Liver (tissue), 9 donors: ENCODE data around the gene RLBP1. TPM values are rescaled to one million over a fixed set of nuclear protein-coding genes. Genes with fewer than 3 reads are reported as not detected.

Experiments used
- DNase-seq: peaks from one replicate; pipeline ENCODE4 v3.0.0-alpha.2; 2017; ENCODE audit warnings: low spot score
- H3K27ac ChIP-seq, 2 donors: one replicate each; pipeline ENCODE4 v1.7.0; 2013; ENCODE audit warnings: inconsistent platforms in 2 of 2, low read length in 2 of 2, control low read depth in 1 of 2, low read depth in 1 of 2, mild to moderate bottlenecking in 1 of 2
- H3K27me3 ChIP-seq, 4 donors: one replicate each; pipeline versions ENCODE4 v1.6.1 to v1.7.0; 2013; ENCODE audit warnings: low read length in 3 of 4, inconsistent platforms in 1 of 4, mild to moderate bottlenecking in 1 of 4, moderate library complexity in 1 of 4; ENCODE audit not compliant: control insufficient read depth in 4 of 4, insufficient read depth in 4 of 4
- H3K36me3 ChIP-seq, 4 donors: one replicate each; pipeline versions ENCODE4 v1.6.1 to v1.7.0; 2013; ENCODE audit warnings: low read length in 3 of 4, mild to moderate bottlenecking in 3 of 4, low read depth in 1 of 4, moderate library complexity in 1 of 4; ENCODE audit not compliant: control insufficient read depth in 4 of 4, insufficient read depth in 3 of 4
- H3K4me1 ChIP-seq, 4 donors: one replicate each; pipeline versions ENCODE4 v1.6.1 to v1.7.0; 2013; ENCODE audit warnings: low read length in 3 of 4, mild to moderate bottlenecking in 3 of 4, moderate library complexity in 1 of 4; ENCODE audit not compliant: control insufficient read depth in 4 of 4, insufficient read depth in 4 of 4
- H3K4me3 ChIP-seq, 3 donors: one replicate each; pipeline versions ENCODE4 v1.6.1 to v1.7.0; 2013; ENCODE audit warnings: low read length in 3 of 3, control low read depth in 1 of 3, low read depth in 1 of 3, mild to moderate bottlenecking in 1 of 3
- H3K9ac ChIP-seq, 2 donors: one replicate each; pipeline ENCODE4 v1.7.0; 2013; ENCODE audit warnings: low read length in 2 of 2, mild to moderate bottlenecking in 2 of 2, moderate library complexity in 2 of 2, control low read depth in 1 of 2, low read depth in 1 of 2
- H3K9me3 ChIP-seq, 4 donors: one replicate each; pipeline versions ENCODE4 v1.6.1 to v1.7.0; 2013; ENCODE audit warnings: low read length in 3 of 4; ENCODE audit not compliant: control insufficient read depth in 4 of 4
- EGR1 ChIP-seq, 2 donors: IDR thresholded peaks; 2 replicates each; pipeline ENCODE4 v1.6.1; 2016 to 2018; ENCODE audit warnings: antibody characterized with exemption in 2 of 2, low read depth in 2 of 2
- FOXA2 ChIP-seq: IDR thresholded peaks from 2 replicates; pipeline ENCODE4 v1.6.1; 2016; ENCODE audit warnings: antibody characterized with exemption
- HNF4A ChIP-seq, 2 donors: conservative IDR thresholded peaks; 2 replicates each; pipeline ENCODE4 v1.6.1; 2016; ENCODE audit warnings: antibody characterized with exemption in 2 of 2, mild to moderate bottlenecking in 2 of 2
- HNF4G ChIP-seq: IDR thresholded peaks from 2 replicates; pipeline ENCODE4 v1.6.1; 2016; ENCODE audit warnings: antibody characterized with exemption
- JUND ChIP-seq, 2 donors: IDR thresholded peaks; 2 replicates each; pipeline ENCODE4 v1.6.1; 2016; ENCODE audit warnings: antibody characterized with exemption in 2 of 2
- NR2F2 ChIP-seq: IDR thresholded peaks from 2 replicates; pipeline ENCODE4 v1.6.1; 2016; ENCODE audit warnings: antibody characterized with exemption
- RAD21 ChIP-seq, 2 donors: IDR thresholded peaks; 2 replicates each; pipeline ENCODE4 v1.6.1; 2016; ENCODE audit warnings: antibody characterized with exemption in 2 of 2, mild to moderate bottlenecking in 2 of 2
- RXRA ChIP-seq, 2 donors: IDR thresholded peaks; 2 replicates each; pipeline ENCODE4 v1.6.1; 2017 to 2018; ENCODE audit warnings: antibody characterized with exemption in 2 of 2, mild to moderate bottlenecking in 1 of 2
- YY1 ChIP-seq: IDR thresholded peaks from 2 replicates; pipeline ENCODE4 v1.6.1; 2016; ENCODE audit warnings: antibody characterized with exemption, mild to moderate bottlenecking
- WGBS: extraction: QIAGEN DNeasy Blood & Tissue Kit; methylation state at CpG from one replicate; pipeline ENCODE4 v1.1.7; 2013; 5-methylcytosine and 5-hydroxymethylcytosine counted together
- polyA plus RNA-seq, 2 donors: library from polyadenylated mRNA; stranded (reverse) in 1 of 2; unstranded in 1 of 2; fragments of 200-250 nt in 1 of 2; fragments of >200 nt in 1 of 2; fragmentation: Nextera tagmentation in 1 of 2; extraction: Ambion mirVana in 1 of 2; gene quantifications; one replicate each; pipeline versions ENCODE4 v1.2.1 to v1.2.3, GENCODE V29; 2013 to 2015
- total RNA-seq, 2 donors: library from RNA; depleted of rRNA; stranded (reverse); fragments of >200 nt; gene quantifications; one replicate each; pipeline ENCODE4 v1.2.3, GENCODE V29; 2014
- TF ChIP-seq, protein P1 (sequence below): fragments of 150-350 bp; IDR thresholded peaks from 2 replicates; pipeline ENCODE4 v1.5.1; 2017; ENCODE audit warnings: improper control_type of control experiment, low read depth, low read length; ENCODE audit not compliant: missing input control
- TF ChIP-seq, protein P2 (sequence below): IDR thresholded peaks from 2 replicates; pipeline ENCODE4 v1.6.1; 2016; ENCODE audit warnings: antibody characterized with exemption
- TF ChIP-seq, protein P3 (sequence below): IDR thresholded peaks from 2 replicates; pipeline ENCODE4 v1.6.1; 2016; ENCODE audit warnings: antibody characterized with exemption
- TF ChIP-seq, protein P4 (sequence below): IDR thresholded peaks from 2 replicates; pipeline ENCODE4 v1.6.1; 2016; ENCODE audit warnings: antibody characterized with exemption, mild to moderate bottlenecking
- TF ChIP-seq, protein P5 (sequence below): IDR thresholded peaks from 2 replicates; pipeline ENCODE4 v1.6.1; 2016; ENCODE audit warnings: antibody characterized with exemption
- donor health status: healthy.
- donor health status: healthy.
- donor health status: healthy.
- donor health status: healthy.
- donor health status: healthy.

RLBP1 gene
- total and polyA plus RNA-seq, 4 donors: 0.17 TPM; not detected in 3

DNA sequence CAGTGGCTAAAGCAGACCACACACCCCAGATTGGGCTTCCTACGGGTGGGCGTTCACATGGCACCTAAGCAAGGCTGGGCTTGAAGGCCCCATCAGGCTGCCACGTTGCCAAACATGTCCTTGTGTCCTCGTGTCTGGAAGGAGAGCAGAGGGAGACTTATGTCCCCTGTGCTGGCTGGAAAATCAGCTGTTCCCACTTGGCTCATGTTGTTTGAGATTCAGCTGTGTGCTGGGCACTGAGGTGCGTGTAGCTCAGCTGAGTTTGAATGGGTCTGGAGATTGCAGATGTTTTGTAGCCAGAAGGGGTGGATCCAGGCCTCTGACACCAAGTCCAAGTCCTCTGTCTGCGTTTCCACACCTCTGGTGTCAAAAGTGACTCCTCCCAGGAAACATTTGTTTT lies 34.6 kb downstream of the RLBP1 start:
- no peak overlapping the region for H3K9ac ChIP-seq
- WGBS: 70% methylated on average over 6 of the region's 6 CpGs
- DNase-seq: no peak
- peaks cover 3 to 43% (median 27%) of the 10 kb centered on the region in 4 donors for H3K4me1 ChIP-seq
- H3K27ac ChIP-seq: peak overlapping the region in 1 of 2 donors; percentile 8
- peaks cover 4 to 75% (median 64%) of the 10 kb centered on the region in 4 donors for H3K36me3 ChIP-seq
- no peaks in the 10 kb centered on the region for H3K27me3 ChIP-seq
- TF ChIP-seq RXRA (IDR thresholded peaks at IDR 0.05) (no peak), YY1 (no peak), HNF4G (no peak), HNF4A (conservative IDR thresholded peaks at IDR 0.05) (no peak), EGR1 (IDR thresholded peaks at IDR 0.05; ENCODE audit: low read depth in 2 of 2) (no peak), JUND (IDR thresholded peaks at IDR 0.05) (no peak), RAD21 (IDR thresholded peaks at IDR 0.05) (no peak)
- TF ChIP-seq, protein P1, sequence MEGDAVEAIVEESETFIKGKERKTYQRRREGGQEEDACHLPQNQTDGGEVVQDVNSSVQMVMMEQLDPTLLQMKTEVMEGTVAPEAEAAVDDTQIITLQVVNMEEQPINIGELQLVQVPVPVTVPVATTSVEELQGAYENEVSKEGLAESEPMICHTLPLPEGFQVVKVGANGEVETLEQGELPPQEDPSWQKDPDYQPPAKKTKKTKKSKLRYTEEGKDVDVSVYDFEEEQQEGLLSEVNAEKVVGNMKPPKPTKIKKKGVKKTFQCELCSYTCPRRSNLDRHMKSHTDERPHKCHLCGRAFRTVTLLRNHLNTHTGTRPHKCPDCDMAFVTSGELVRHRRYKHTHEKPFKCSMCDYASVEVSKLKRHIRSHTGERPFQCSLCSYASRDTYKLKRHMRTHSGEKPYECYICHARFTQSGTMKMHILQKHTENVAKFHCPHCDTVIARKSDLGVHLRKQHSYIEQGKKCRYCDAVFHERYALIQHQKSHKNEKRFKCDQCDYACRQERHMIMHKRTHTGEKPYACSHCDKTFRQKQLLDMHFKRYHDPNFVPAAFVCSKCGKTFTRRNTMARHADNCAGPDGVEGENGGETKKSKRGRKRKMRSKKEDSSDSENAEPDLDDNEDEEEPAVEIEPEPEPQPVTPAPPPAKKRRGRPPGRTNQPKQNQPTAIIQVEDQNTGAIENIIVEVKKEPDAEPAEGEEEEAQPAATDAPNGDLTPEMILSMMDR: no peak
- no peak overlapping the region for H3K4me3 ChIP-seq
- H3K9me3 ChIP-seq: no peaks in the 10 kb centered on the region

DNA sequence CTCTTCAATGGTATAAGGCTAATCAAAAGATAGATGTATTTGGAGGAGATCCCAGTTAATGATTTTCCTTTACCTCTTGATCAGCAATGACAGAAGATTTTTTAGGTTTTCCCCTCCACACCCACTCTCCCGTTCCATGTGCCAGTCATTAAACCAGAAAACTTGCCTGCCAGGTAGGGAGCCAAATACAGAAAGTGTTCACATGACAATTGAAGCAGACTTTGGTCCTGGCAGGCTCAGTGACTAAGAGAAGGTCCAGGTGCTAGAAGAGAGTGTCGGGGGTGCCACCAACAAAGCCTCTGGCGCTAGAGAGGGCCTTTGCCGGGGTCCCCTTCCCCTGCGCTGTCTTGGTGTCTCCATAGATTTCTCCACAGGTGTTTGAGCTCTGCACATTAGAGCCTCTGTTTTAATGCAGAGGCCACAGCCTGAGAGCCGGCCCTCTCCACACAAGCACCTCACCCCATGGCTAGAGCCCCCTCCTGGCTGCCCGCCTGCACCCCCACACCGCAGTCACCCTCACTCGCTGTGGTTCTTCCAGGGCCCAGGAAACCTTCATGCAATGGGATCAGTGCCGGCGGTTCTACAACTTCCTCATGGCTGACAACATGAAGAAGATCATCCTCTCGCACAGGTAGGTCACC lies 36.4 kb downstream of the RLBP1 start:
- DNase-seq: no peak
- Histone ChIP-seq H3K9me3 (no peaks in the 10 kb centered on the region), H3K27ac (peak overlapping the region; percentile 53 to 65), H3K9ac (no peak overlapping the region), H3K36me3 (peaks cover 4 to 72% (median 58%) of the 10 kb centered on the region in 4 donors), H3K4me3 (no peak overlapping the region), H3K27me3 (no peaks in the 10 kb centered on the region), H3K4me1 (peaks cover 3 to 43% (median 27%) of the 10 kb centered on the region in 4 donors)
- WGBS: 83% methylated on average over 12 of the region's 12 CpGs
- no peak for TF ChIP-seq FOXA2
- TF ChIP-seq HNF4A (conservative IDR thresholded peaks at IDR 0.05): peak; percentile 46 to 51

DNA sequence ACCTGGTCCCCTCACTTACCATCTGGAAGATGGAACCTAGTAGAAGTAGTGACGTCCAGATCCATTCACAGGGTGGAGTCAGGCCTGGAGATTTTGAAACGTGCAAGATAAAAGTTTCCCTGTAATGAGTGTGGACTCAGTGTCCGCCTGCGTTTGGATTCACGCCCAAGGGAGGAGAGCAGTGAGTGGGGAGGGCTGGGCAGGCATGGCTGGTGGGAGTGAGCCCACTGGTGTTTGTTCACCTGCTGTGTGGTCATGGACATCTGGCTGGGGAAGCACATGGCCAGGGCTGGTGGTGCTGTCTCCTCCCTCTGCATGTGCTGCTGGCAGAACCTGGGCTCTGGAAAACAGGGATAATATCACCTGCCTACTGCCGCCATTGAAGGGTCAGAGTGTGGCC lies 37.0 kb downstream of the RLBP1 start:
- no peak overlapping the region for H3K9ac ChIP-seq
- no peaks in the 10 kb centered on the region for H3K27me3 ChIP-seq
- 51% methylated on average over 6 of the region's 6 CpGs for WGBS
- H3K9me3 ChIP-seq: no peaks in the 10 kb centered on the region
- TF ChIP-seq, protein P1: no peak
- no peak for TF ChIP-seq HNF4G
- TF ChIP-seq, protein P2, sequence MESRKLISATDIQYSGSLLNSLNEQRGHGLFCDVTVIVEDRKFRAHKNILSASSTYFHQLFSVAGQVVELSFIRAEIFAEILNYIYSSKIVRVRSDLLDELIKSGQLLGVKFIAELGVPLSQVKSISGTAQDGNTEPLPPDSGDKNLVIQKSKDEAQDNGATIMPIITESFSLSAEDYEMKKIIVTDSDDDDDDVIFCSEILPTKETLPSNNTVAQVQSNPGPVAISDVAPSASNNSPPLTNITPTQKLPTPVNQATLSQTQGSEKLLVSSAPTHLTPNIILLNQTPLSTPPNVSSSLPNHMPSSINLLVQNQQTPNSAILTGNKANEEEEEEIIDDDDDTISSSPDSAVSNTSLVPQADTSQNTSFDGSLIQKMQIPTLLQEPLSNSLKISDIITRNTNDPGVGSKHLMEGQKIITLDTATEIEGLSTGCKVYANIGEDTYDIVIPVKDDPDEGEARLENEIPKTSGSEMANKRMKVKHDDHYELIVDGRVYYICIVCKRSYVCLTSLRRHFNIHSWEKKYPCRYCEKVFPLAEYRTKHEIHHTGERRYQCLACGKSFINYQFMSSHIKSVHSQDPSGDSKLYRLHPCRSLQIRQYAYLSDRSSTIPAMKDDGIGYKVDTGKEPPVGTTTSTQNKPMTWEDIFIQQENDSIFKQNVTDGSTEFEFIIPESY: no peak
- TF ChIP-seq, protein P3, sequence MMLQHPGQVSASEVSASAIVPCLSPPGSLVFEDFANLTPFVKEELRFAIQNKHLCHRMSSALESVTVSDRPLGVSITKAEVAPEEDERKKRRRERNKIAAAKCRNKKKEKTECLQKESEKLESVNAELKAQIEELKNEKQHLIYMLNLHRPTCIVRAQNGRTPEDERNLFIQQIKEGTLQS: no peak
- TF ChIP-seq YY1: no peak
- TF ChIP-seq, protein P4, sequence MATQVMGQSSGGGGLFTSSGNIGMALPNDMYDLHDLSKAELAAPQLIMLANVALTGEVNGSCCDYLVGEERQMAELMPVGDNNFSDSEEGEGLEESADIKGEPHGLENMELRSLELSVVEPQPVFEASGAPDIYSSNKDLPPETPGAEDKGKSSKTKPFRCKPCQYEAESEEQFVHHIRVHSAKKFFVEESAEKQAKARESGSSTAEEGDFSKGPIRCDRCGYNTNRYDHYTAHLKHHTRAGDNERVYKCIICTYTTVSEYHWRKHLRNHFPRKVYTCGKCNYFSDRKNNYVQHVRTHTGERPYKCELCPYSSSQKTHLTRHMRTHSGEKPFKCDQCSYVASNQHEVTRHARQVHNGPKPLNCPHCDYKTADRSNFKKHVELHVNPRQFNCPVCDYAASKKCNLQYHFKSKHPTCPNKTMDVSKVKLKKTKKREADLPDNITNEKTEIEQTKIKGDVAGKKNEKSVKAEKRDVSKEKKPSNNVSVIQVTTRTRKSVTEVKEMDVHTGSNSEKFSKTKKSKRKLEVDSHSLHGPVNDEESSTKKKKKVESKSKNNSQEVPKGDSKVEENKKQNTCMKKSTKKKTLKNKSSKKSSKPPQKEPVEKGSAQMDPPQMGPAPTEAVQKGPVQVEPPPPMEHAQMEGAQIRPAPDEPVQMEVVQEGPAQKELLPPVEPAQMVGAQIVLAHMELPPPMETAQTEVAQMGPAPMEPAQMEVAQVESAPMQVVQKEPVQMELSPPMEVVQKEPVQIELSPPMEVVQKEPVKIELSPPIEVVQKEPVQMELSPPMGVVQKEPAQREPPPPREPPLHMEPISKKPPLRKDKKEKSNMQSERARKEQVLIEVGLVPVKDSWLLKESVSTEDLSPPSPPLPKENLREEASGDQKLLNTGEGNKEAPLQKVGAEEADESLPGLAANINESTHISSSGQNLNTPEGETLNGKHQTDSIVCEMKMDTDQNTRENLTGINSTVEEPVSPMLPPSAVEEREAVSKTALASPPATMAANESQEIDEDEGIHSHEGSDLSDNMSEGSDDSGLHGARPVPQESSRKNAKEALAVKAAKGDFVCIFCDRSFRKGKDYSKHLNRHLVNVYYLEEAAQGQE: no peak
- no peak for TF ChIP-seq FOXA2
- TF ChIP-seq, protein P5, sequence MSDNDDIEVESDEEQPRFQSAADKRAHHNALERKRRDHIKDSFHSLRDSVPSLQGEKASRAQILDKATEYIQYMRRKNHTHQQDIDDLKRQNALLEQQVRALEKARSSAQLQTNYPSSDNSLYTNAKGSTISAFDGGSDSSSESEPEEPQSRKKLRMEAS: no peak
- TF ChIP-seq NR2F2: no peak
- no peak for TF ChIP-seq HNF4A (conservative IDR thresholded peaks at IDR 0.05)
- no peak for TF ChIP-seq RXRA (IDR thresholded peaks at IDR 0.05)
- H3K4me1 ChIP-seq: peaks cover 3 to 43% (median 27%) of the 10 kb centered on the region in 4 donors
- no peak overlapping the region for H3K4me3 ChIP-seq
- peak overlapping the region; percentile 53 to 65 for H3K27ac ChIP-seq
- peaks cover 4 to 71% (median 57%) of the 10 kb centered on the region in 4 donors for H3K36me3 ChIP-seq
- DNase-seq: no peak
